Left hindlimb (tissue), 1 donor: ENCODE measurements around the gene APOLD1.
"Not testable (repeated sequence)": the region's sequence is repeated elsewhere in the genome, so short reads cannot be mapped to it uniquely, and the experiment has no call there.

Experiments
- DNase-seq: peaks from one replicate; pipeline ENCODE4 v3.0.0-alpha.2; 2018

The APOLD1 gene

DNA sequence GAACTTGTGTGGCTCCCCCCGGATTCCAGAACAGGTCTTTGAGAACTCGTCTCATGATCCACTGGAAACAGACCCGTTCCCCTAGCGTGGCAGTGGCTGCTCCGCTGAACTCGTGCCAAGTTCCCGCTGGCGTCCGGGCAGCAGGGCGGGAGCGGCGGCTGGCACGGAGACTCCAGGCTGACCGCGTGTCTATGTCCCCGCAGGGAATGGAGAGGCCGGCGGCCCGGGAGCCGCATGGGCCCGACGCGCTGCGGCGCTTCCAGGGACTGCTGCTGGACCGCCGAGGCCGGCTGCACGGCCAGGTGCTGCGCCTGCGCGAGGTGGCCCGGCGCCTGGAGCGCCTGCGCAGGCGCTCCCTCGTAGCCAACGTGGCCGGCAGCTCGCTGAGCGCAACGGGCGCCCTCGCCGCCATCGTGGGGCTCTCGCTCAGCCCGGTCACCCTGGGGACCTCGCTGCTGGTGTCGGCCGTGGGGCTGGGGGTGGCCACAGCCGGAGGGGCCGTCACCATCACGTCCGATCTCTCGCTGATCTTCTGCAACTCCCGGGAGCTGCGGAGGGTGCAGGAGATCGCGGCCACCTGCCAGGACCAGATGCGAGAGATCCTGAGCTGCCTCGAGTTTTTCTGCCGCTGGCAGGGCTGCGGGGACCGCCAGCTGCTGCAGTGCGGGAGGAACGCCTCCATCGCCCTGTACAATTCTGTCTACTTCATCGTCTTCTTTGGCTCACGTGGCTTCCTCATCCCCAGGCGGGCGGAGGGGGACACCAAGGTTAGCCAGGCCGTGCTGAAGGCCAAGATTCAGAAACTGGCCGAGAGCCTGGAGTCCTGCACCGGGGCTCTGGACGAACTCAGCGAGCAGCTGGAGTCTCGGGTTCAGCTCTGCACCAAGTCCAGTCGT is 1.5 kb downstream of the APOLD1 start:
- DNase-seq, result peak; percentile 87

DNA sequence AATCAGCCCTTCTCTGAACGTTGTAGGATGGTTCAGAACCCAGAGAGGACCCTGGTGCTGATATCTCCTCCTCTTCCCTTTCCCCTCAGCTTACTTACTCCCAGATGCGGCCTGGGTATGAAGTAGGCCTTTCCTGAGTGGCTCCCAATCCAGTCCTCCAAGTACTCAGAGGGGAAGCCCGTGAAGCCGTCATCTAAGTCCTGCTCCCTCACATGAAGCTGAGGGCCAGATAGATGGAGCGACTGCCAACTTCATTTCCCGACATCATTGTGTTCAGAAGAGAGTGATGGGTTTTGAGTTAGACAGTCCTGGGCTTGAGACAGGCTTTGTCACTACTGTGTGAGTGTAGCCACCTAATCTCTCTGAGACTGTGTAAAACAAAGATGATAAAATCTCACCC is 2.7 kb downstream of the APOLD1 start:
- no peak for DNase-seq

DNA sequence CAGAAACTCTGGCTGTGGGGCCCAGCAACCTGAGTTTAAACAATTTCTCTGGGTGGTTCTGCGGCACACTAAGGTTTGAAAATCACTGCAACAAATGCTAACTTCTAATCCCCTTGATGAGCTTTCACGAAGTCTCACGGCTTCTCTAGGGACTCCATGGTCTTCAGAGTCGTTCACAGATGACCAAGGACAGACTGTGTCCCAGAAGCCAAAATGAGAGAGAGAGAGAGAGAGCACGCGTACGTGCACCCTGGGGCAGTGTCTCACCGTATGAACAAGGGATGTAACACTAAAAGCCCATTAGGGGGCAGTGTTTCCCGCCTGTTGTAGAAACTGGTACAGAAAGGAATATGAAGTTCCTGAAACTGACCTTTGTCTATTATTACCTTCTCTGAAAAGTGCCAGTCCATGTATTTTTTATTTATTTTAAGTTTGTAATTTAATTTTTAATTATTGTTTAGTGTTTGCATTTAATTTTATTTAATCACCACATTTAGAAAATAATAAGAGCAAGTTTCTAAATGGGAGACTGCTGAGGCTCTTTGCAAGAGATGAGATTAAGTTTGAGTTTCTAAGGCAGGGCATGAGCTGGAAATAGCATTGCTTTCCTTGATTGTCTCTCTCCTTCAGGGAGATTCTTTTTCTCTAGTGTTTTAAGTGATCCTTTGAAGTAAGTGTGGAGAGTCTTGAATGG is 3.4 kb downstream of the APOLD1 start:
- DNase-seq, result peak; percentile 53

DNA sequence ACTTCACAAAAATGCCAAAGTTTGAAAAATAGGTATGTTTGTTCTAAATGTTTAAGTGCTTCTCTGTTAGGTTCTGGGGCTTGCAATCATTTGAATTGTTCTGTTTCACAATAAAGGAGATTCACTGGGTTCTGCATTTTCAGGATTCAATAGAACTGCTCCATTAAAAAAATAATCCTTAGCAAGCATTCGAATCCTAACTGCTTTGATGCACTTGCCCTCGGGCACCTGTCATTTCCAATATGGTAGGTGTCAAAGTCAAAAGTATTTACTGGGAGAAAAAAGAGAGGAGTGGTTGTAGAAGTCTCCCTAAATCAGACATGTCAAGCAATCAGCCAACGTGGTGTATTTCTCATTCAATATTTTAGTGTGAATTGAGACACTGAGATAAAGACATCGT is 5.5 kb downstream of the APOLD1 start:
- DNase-seq, result no peak

DNA sequence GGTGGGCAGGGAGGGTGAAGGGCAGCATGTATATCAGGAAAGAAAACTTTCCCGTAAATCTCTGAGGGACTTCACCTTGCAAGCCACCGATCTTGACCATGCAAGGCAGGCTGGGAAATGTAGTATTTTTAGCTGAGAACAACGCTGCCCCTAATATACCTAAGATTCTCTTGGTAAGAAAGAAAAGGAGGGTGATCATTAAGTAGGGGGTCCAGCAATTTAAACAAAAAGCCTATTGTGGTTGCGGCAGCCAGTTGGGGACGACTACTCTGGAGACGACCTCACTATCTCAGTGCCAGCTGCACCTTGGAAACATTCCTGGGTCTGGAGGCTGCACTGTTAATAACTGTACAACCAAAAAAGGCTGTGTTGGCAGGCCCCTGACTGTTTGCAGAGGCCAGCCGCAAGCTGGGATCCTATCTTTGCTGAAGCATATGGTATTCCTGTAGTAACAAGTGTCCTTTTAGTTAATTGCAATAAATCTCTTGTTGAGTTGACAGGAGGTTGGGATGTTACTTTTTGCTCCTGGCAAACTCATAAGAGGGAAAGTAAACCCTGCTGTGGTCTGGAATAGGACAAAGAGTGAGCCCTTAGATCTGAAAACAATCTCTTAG is 6.4 kb downstream of the APOLD1 start:
- DNase-seq, result peak; percentile 69

DNA sequence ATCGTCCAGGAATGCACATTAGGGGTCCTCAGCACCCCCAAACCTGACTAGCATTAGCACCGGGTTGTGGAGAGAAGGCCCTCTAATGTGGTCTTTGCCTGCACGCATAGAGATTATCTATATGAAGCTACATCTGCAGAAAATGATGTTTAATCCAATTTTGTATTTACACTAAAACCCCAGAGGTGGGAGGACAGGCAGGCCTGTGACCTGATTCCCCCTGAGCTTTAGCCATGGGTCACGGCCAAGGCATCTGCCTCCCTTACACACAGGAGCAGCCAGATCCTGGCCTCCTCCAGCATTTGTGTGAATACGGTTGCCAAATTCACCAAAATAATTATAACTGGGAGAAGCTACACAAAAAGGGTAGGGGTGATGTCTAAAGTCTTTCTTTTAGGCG is 7.0 kb downstream of the APOLD1 start:
- DNase-seq, result no peak

DNA sequence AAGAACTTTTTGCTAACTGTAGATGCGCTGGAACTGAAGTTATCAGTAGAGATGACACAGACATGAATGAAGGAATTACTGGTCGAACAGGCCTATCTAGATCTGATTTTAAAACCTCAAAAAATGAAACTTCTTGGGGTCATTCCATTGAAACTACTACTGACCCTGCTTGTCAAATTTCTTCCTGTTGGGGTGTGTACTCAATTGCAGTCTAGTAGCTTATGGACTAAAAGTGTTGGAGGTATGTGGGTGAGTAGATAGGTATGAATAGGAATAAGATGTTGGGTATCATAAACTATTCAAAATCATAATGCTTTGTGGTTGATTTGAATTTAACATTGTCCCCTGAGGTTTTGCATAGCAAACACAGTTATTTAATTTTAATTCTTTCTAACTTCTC is 9.2 kb downstream of the APOLD1 start:
- DNase-seq, result no peak

DNA sequence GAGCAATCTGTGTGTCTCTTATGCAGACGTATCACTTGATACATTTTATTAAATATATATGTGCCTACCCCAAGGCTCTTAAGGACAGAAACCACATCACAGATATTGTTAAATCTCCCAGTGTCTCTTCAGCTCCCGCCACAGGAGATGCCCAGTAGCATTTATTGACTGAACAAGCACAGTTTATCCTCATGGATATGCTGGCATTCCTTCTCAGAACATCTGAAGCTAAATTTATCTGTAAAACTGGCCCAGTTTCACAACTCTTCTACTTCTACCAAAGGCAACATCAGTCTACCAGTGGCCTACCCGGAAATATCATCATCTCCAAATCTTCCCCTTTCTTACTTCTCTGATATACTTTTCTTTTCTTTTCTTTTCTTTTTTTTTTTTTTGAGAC is 10.7 kb downstream of the APOLD1 start:
- no peak for DNase-seq

DNA sequence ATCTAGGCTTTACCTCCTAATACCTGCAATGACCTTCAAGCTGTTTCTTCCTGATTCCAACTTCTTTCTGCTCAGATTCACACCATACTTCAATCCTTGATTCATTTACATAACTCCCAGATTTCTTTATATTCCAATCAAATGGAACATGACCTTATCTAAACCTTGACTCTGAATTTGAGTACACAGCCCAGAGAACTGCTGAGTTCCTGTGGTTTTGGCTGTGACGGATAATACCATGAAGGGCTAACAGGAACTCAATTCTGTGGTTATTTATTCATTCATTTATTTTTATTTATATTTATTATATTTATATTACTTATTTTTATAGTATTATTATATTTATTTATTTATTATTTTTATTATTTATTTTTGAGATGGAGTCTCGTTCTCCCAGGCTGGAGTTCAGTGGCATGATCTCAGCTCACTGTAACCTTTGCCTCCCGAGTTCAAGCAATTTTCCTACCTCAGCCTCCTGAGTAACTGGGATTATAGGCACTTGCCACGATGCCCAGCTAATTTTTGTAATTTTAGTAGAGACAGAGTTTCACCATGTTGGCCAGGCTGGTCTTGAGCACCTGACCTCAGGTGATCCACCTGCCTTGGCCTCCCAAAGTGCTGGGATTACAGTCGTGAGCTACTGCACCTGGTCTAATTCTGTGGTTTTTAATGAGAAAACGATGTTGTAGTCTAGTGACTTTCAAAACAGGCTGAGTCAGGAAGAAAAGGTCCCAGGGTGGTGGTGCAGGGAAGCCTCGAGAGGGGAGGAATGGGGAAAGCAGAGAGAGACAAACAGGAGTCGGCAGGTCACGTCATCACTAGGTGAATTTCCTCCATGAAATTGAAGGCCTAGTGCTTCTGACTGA is 11.7 kb downstream of the APOLD1 start:
- DNase-seq, result no peak

DNA sequence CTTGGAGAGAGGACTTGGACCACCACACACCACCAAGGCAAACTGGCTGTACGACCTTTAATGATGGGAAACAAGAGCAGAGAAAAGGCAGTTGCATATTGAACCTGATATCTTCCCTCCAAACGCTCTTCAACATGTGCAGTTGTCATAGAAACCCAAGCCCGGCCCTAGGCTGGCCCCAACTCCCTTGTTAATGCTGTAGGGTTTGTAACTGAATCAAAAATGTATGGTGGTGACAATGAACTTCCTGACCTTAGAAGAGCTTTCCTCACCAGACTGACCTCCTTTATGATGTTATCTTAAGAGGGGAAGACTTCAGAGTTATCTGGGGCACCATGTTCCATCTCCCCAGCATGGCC is 12.3 kb downstream of the APOLD1 start:
- no peak for DNase-seq

DNA sequence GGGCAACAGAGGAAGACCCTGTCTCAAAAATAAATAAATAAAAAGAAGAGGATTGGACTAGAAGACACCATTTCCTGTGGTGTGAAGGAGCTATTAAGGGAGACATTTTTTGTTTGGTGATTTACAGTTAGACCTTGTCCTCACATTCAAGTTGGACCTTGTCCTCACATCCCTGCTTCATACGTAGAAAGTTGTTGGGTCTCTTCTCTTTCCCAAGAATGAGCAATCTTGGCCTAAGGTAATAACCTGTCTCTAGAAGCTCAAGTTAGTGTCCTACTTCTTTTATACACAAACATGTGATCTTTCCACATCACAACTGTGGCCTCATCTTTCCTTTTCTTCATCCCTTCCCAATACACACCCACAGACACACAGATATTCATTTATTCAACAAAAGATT is 13.0 kb downstream of the APOLD1 start:
- no peak for DNase-seq

DNA sequence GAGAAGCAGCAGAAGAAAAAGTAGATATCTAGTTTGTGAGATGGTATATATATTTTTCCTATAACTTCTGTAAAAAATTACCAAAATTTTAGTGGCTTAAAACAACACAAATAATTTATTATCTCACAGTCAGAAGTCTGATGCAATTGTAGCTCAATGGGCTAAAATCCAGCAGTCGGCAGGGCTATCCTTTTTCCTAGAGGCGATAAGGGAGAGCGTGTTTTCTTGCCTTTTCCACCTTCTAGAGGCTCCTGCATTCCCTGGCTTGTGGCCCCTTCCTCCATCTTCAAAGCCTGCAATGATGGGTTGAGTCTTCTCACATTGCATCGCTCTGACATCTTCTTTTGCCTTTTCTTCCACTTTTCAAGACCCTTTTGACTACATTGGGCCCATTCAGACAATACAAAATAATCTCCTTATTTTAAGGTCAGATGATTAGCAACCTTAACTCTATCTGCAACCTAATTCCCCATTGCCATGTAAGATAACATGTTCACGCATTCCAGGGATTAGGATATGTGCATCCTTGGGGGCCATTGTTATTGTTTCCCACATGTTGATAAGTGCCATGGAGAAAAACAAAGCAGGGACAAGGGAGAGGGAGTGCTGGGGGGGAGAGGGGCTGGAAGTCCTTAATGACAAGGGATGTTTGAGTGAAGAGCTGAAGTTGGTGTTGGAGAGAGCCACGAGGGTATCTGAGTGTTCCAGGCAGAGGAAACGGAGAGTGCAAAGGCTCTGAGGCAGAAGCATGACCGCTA is 13.9 kb downstream of the APOLD1 start:
- no peak for DNase-seq

DNA sequence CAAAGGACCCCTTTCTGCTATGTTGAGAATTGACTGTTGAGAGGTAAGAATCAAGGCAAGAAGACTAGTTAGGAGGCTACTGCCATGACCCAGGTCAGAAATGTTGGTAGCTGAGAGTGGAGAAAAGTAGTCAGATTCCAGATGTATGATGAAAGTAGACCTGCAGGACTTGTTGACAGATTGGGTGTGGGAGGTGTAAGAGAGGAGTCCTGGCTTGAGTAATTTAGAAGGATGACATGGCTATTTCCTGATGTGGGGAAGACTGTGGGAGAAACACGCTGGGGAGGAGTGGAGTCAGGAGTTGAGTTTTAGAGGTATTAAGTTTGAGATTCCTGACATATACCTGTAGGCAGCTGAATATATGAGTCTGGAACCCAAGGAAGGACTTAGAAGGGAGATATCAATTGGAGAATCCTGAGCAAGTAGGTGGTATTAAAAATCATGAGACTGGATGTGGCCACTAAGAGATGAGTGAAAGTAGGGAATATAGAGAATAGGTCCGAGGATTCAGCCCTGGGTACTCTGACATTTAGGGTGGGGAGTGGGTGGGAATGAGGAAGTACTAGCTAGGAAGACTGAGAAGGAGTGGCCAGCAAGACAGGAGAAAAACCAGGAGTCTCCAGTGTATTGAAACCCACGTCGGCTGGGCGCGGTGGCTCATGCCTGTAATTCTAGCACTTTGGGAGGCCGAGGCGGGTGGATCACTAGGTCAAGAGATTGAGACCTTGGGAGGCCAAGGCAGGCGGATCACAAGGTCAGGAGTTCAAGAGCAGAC is 15.1 kb downstream of the APOLD1 start:
- DNase-seq, result no peak

DNA sequence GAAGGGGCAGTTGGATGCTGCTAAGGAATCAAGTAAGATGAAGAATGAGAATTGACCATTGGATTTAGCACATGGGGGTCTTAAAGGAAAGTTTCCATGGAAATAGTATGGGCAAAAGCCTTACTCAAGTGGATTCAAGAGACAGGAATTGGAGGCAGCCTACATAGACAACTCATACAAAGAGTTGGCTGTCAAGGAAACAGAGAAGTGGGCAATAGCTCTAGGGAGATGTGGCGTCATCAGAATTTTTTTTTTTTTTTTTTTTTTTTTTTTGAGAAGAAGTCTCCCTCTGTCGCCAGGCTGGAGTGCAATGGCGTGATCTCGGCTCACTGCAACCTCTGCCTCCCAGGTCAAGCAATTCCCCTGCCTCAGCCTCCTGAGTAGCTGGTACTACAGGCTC is 16.2 kb downstream of the APOLD1 start:
- not testable (repeated sequence) for DNase-seq

DNA sequence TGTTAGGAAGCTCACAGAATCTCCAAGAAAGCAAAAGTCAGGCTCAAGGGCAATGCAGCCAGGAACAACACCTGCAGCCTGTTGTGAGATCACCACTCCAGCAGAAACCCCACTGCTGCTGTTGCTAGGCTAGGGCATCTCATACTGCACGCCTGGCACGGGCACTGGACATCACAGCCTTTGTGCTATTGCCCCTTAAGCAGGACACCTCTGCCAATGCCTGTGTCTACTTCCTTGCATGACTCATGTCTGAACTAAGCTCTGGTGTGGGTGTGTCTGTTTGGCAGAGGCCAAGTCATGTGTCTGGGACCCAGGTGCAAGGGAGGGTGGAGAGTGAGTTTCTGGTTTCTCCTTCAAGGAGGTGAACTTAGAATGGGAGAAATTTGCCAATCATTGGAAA is 17.7 kb downstream of the APOLD1 start:
- DNase-seq, result peak; percentile 66

DNA sequence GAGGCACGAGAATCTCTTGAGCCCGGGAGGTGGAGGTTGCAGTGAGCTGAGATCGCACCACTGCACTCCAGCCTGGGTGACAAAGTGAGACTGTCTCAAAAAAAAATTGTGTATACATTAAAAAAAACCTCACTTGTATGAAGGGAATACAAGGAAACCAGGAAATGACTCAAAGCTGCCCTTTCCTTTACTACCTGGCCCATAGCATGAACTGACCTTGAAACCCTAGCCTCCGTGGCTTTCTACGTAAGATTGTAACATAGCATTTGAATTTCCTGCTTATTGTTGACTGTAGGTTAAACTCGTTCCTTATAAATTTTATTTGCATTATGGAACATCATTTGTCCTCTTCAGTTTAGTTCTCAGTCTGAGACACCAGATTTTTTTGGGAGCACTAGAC is 18.6 kb downstream of the APOLD1 start:
- no peak for DNase-seq

DNA sequence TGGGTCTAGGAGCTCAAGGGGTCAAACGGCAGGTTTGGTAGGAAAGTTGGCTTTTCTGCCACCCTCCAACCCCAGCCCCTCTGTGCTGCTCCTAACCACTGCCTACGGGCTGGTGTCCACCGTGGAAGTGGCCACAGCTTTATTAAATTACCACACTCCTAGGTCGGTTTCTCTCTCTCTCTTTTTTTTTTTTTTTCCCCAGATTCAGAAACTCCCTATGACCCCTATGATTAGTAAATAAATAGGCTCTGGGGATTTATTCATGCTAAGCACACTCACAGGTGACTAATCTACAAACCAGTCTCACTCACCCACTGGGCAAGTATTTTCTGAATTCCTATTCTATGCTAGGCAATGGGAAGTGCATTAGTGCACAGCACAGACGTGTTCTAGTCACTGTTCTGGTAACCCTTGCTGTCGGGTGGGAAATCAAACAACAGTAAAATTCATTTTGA is 19.0 kb downstream of the APOLD1 start:
- DNase-seq, result no peak

DNA sequence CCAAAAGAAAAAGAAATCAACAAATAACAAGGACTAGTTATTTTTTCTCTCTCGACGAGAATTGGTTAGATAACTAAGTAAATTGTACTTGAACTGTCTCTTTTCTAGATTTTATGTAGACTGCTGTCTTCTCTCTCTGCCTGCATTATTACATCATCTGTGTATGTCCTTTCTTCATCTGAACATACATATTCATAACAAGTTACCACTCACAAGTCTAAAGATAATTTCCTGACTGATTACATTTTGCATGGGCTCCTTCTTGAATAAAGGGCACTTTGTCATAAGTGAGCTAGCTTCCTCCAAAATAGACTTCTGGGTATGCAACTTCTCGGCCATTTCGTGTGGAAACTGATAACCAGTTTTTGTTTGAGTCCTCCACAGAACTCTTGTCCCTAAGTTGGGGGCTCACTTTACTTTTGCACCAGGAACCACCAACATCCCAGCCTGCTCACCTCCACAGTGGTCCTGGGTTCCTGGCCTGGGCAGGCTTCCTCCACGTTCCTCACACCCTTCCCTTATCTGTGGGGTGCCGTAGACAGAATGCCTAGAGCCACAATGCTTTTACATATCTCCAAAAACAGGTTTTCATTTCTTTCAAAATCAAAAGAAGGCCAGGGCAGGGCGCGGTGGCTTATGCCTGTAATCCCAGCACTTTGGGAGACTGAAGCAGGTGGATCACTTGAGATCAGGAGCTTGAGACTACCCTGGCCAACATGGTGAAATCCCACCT is 21.5 kb downstream of the APOLD1 start:
- DNase-seq, result no peak

DNA sequence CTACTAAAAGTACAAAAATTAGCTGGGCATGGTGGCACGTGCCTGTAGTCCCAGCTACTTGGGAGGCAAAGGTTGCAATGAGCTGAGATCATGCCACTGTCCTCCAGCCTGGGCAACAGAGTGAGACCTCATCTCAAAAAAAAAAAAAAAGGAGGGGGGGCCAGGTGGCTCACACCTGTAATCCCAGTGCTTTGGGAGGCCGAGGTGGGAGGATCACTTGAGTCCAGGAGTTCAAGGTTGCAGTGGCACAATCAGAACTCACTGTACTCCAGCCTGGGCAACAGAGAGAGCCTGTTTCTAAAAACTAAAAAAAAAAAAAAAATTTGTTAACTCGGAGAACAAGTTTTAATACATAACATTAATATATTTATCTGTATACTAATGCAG is 22.1 kb downstream of the APOLD1 start:
- not testable (repeated sequence) for DNase-seq

DNA sequence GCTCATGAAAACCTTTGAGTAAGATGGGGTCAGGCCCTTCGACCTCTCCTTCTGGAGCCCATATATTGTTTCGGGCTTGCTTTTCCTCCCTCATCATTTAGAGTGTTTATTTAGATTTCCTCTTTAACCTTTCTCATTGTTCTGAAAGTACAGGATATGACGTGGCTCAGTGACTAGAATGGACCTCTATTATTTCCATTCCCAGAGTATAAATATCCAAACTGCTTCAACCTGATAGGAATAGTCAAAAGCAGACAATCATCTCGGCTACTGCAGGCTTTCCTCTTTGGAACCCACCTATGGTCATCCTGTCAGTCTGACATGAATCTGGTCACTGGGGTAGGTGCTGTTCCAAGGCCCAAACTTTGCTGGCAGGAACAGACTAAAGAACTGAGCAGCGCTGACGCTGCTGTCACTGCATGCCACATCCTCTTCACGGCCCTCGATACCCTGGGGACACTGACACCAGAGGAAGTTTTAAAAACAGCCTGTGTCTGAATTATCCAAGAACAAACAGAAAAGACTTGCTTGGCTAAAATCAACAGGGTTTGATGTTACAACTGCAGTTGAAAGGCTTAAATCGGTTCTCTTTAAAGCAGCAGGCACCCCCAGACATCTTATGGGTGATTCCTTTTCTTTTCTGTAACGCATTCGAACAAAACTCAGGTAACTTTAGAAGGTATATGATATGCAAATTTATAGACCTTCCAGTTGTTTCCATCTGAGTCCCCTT is 22.7 kb downstream of the APOLD1 start:
- DNase-seq, result no peak
